Measurements from ENCODE around the gene ARF3.

ARF3 gene

GRCh38 chr12:48982397-48983080 lies 25.3 kb upstream of the ARF3 start:
- in situ Hi-C loops (cut with MboI; ENCODE audit: low sequenced_read_pairs): no loop called here

DNA sequence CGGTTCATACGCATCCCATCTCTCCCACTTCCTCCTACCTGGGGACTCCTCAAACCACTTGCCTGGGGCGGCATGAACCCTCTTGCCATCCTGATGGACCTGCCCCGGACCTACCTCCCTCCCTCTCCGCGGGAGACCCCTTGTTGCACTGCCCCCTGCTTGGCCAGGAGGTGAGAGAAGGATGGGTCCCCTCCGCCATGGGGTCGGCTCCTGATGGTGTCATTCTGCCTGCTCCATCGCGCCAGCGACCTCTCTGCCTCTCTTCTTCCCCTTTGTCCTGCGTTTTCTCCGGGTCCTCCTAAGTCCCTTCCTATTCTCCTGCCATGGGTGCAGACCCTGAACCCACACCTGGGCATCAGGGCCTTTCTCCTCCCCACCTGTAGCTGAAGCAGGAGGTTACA lies 24.5 kb upstream of the ARF3 start:
- in situ Hi-C loops (cut with MboI; ENCODE audit: low sequenced_read_pairs): no loop called here

GRCh38 chr12:48980953-48981756 lies 23.9 kb upstream of the ARF3 start:
- in situ Hi-C loops (cut with MboI; ENCODE audit: low sequenced_read_pairs): no loop called here

- in situ Hi-C loops (cut with MboI; ENCODE audit: low sequenced_read_pairs): no loop called here
Measured at GRCh38 chr12:48980389-48980952, 23.2 kb upstream of the ARF3 start.

DNA sequence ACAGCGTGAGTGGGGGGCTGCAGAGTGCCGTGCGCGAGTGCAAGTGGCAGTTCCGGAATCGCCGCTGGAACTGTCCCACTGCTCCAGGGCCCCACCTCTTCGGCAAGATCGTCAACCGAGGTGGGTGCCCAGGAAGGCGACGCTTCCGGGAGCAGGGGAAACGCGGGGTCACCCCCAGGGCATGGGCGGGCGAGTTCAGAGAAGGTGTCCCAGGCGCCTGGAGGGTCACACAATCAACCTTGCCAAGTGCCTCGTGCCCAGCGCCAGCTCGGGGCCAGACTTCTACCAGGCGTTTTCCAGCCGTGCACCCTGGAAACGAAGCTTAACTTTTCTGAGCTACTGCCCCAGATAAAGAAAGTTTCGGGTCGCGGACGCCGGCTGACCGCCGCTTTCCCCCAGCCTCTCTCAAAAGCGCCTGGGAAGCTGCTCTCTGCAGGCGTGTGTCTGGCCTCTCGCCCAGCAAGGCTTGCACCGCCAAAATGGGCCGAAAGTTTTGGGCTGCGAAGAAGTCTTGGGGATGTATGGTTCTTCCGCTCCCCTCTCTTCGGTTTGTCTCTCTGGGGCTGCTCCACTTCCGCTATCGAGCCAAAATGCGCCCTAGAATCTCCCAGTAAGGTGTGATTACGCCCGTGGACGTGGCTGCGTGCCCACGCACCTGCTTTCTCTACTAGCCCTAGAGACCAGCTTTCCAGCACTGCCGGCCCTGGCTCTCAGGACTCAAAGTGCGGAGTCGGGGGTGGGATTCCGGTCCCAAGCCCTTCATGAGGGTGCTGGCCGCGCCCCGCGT lies 22.5 kb upstream of the ARF3 start:
- in situ Hi-C loops (cut with MboI; ENCODE audit: low sequenced_read_pairs): no loop called here

DNA sequence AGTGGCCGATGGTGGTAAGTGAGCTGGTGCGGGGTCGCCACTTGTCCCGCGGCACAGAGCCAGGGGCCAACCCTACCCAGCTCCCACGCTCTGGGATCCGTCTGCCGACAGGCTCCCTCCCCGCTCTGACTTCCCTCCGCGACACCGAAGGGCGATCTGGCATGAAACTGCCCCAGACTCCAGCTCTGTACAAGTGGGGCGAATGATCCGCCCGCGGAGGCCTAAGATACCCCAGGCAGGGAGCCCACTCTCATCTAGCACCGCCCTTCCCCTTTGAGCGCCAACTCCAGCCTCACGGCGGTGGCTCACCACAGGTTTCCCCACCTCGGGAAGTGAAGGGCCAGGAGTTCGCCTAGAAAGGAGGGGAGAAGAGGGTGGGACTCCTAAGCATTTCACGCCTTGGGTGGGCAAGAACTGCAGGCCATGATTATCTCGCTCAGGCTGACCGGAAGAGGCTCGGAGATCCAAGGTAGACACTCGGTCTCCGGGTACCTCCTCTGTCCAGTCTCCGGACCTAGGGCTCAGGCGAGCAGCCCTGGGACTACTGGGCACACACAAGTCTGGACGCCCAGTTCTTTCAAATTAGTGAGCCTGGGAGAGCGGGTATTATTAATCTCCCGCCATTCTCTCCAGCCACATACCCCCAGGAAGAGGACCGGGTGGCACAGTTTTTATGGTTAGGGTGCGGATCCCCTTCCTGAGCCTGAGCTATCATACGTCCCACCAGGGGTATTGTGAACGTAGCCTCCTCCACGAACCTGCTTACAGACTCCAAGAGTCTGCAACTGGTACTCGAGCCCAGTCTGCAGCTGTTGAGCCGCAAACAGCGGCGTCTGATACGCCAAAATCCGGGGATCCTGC lies 21.7 kb upstream of the ARF3 start:
- in situ Hi-C loops (cut with MboI; ENCODE audit: low sequenced_read_pairs): no loop called here

DNA sequence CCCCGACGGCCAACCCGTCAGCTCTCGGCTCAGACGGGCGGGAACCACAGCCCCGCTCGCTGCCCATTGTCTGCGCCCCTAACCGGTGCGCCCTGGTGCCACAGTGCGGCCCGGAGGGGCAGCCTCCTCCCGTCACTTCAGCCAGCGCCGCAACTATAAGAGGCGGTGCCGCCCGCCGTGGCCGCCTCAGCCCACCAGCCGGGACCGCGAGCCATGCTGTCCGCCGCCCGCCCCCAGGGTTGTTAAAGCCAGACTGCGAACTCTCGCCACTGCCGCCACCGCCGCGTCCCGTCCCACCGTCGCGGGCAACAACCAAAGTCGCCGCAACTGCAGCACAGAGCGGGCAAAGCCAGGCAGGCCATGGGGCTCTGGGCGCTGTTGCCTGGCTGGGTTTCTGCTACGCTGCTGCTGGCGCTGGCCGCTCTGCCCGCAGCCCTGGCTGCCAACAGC lies 21.0 kb upstream of the ARF3 start, which contains the start of gene WNT1:
Gene WNT1, plus strand, starts transcription at position 32 of the 450 bp plus-strand sequence. Its CDS starts 329 bp downstream, at position 361.
- in situ Hi-C loops (cut with MboI; ENCODE audit: low sequenced_read_pairs): no loop called here

DNA sequence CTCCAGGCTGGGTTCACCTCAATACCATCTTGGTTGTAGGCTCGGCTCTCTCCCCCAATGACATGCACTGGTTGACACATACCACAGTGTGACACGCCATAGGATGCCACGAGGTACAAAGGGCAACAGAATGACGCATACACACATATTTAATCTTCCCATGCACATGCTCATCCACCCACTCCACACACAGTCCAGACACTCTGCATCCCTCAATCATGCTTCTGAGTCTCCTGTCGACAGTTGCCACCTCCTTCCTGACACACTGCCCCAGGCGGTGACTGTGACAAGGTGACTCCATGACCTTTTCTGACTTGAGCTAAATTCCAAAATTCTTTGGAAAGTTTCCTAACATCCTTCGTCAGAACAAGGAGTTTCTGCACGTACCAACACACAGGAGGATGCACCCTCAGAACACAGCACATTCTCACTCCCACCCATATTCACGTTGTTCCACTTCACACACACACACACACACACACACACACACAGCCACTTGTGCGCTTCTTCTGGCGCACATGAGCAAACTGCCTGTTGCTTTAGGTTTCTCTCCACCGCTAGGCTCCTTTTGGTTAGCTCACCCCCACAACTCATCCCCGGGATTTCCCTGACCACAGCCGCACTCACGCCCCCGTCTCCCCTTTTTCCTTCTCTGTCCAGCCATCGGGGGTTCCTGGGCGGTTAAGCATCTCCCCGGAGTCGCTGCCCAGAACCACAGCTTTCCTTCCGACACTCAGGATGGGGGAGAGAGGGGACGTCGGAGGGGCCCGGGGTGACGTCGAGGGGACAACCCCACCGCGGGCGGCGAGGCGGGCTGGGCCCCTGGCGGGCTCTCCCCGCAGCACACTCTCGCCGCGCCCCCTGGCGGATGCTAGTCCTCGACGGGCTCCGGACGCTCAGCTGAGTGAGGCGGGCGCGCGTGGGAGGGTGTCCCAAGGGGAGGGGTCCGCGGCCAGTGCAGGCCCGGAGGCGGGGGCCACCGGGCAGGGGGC lies 20.3 kb upstream of the ARF3 start:
- in situ Hi-C loops (cut with MboI; ENCODE audit: low sequenced_read_pairs): no loop called here

DNA sequence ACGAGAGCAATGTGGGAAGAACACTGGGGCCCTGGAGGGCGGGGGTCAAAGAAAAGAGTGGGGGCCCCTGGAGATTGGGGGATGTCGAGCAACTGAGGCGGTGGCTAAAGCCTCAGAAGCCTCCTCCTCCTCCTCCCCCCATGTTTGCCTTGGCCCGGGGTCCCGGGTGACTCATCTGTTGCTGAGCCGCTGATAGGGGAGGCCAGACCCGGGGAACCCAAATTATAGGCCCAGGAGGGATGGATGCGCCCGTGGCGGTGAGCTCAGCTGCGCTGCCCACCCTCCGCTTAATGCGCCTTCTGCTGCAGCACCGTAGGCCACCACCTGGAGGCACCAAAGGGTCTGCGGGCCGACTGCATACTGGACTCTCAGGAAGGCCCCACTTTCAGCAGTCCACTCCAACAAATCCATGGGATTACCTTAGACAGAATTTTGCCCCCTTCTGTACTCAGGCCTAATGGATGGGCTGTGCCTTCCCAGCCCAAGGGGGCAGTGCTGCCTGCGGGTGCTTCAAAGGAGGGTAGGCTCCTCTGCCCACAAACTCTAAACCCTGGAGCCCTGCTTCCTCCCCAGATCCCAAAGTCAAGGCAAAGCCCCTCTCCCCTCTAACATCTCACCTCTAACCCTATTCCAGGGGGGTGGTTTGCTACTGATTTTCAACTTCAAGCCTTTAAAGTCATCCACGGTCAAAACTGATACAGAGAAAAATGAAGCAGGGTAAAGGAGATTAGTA lies 16.8 kb upstream of the ARF3 start:
- in situ Hi-C loops (cut with MboI; ENCODE audit: low sequenced_read_pairs): no loop called here

GRCh38 chr12:48973531-48973930 lies 16.2 kb upstream of the ARF3 start:
- in situ Hi-C loops (cut with MboI; ENCODE audit: low sequenced_read_pairs): no loop called here

DNA sequence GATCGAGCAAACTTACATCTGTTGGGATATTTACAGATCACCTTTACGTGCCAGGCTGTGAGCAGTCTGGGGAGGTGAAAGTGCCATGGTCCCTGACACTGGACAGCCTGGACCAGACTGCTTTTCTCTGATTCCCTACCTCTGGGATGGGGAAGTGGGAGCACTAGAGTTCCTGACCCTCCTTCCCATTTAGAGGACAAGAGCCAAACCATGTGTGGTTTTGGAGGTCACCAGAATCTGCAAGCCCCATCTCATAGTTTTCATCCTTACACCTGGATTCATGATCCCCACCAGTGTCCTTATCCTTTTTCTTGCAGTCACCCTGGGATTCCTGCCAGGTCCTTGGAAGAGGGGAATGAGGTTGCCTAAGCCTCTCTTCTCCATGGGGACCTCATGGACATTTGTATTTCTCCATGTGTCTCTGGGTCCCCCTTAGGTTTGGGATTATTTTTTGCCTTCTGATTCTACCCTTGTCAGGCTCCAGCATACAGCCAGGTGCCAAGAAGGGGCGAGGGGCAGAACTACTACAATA lies 15.7 kb upstream of the ARF3 start:
- in situ Hi-C loops (cut with MboI; ENCODE audit: low sequenced_read_pairs): no loop called here

DNA sequence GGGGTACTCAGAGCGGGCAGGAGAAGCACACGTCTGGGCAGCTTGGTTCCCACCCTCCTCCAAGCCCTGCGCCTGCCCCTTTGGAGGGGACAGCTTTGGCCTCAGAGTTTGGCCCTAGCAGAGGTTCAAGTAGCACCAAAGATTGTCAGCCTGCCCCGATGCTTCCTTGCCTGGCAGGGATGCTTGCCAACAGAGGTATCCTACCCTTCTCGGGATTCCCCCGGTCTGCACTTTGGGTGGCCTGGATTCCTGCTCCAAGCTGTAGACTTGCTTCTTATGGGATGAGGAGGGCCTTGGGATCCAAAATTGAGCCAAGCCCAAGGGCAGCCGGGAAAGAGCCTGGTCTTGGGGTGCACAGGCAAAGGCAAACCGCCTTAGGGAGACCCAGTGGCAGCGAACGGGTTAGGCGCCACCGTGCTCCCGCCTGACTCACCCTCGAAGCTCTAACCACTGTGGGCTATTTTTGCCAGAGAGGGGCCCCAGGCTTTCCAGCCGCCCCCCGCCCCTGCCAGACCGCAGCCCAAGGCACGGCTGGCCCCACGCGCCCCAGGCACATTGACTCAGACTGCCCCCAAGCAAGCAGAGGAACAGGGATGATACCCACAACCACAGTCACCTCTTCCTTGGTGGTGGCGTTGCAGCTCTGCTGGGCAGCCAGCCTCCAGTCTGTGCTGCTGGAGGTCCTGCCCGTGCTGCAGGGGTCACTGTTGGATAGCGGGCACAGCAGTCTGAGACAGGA lies 15.1 kb upstream of the ARF3 start:
- in situ Hi-C loops (cut with MboI; ENCODE audit: low sequenced_read_pairs): no loop called here

DNA sequence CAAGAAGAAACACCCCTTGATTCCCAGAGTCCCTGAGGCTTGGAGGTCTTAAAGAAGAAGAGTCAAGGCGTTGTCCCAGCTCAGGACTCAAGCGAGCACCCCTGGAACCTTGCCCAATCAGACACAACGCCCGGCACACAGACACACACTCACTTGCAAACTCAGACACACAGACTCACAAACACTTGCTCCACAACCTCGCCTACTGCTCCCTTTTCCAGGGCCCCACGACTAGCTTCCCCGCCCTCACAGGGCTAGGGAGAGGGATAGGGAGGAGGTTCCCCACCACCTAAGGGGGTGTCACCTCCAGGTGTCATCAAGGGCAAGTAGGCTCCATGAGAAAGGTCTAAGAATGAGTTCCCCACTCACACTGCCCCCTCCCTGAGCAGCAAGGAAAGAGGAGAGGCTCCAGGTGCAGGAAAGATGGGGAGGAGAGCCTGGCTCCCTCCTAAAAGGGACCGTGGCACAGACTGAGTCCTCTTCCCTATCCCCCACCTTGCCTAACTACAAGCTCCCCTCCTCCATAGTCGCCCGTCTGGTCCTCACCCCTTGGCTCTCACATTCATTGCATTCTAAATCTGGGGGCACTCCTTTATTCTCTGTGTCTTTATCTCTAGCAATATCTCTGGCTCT lies 13.5 kb upstream of the ARF3 start:
- in situ Hi-C loops (cut with MboI; ENCODE audit: low sequenced_read_pairs): no loop called here

DNA sequence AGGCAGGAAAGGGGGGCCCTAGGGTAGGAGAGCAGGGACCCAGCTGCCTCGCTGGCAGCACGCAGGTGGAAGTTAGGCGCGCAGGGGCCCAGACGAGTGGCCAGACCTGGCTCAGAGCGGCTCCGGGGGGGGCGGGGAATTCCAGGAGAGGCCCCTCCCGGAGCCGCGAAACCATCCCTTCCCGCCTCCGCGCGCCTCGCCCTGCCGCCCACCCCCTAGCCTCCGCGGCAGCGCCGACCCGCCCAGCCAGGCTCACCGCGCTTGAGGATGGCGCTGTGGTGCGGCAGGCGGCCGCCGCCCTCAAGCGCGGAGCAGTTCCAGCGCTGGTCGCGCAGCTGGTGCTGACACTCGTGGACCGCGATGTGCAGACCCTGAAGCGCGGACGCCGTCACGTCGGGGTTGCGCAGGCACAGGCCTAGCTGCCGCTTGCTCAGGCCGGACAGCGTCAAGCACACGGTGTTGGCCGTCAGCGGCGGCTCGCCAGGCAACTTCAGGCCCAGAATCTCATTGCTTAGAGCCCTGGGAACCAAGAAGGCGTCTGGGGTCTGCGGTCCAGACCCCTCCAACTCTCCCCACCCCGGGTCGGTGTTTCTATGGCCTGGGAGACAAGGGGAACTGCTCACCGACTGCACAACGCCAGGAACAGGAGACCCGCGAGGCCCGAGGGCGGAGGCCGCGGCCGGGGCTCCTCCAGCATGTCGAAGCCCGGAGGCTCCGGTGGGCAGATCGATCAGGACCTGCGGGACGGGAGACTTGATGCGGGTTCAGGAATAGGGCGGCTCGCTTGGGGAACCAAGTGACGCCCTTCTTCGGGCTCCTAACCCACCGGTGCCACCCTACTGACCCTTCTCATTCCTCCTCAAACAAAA lies 12.8 kb upstream of the ARF3 start:
- in situ Hi-C loops (cut with MboI; ENCODE audit: low sequenced_read_pairs): no loop called here

DNA sequence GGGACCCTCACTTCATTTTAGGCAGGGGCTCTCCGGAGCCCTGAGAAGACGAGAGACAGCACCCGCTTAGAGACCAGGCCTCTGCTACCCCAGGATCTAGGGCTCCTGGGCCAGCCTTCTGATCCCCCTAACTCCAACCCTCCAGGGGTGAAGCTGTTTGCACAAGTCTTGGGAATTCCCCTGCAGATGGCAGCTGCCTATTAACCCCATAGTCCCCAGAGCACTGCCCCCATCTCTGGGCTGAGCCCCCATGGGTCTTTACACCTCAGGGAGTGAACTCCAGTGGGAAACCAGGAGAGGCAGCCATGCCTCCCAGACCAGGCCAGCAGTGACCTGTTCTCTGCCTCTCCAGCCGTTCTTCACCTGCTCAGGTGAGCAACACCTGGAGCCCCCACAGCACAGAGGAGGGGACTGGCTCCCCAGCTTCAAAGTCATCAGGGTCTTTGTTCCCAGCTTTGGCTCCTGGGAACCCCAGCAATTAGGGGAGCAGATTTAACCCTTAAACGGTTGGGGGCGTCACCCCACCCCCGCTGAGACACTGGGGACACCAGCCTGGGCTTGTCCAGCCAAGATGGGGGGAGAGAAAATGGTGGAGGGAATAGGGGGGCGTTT lies 12.0 kb upstream of the ARF3 start:
- in situ Hi-C loops (cut with MboI; ENCODE audit: low sequenced_read_pairs): no loop called here

DNA sequence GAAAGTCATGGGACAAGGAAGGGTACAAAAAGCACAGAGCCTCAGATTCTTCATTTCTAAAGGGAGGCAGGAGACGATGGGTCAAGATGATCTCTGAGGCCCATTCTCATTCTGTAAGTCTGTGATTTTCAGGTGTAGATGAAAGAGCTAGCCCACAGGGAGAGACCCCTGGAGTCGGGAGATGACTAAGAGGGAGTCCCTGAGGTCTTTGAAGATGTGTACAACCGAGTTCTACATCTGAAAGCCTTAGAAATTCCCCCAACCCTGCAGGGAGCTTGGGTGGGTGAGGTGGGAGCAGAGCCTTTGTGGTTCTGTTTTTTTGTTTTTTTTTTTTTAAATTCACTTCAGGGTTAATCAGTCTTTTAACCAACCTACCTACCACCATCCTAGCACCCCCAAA lies 11.2 kb upstream of the ARF3 start:
- in situ Hi-C loops (cut with MboI; ENCODE audit: low sequenced_read_pairs): no loop called here

All from hTERT RPE-1 (cell line).